SK-N-MC (cell line): ENCODE data around the gene HRNR.
"Not testable (repeated sequence)": the region's sequence is repeated elsewhere in the genome, so short reads cannot be mapped to it uniquely, and the experiment has no call there.

Source experiments
- DNase-seq: peaks from one replicate; pipeline ENCODE4 v3.0.0-alpha.2; 2011; ENCODE audit warnings: low read depth, low spot score
- H3K27ac ChIP-seq: fragments of 200-600 bp; sonication (generic); 2 replicates; pipeline ENCODE4 v1.5.1; 2016; ENCODE audit warnings: mixed run types
- H3K36me3 ChIP-seq: fragments of 200-600 bp; sonication (generic); 2 replicates; pipeline ENCODE4 v1.6.1; 2017; ENCODE audit warnings: antibody characterized with exemption, low read length, mixed read lengths; ENCODE audit not compliant: insufficient read depth
- H3K4me3 ChIP-seq: fragments of 200-600 bp; sonication (generic); 2 replicates; pipeline ENCODE4 v1.5.1; 2016
- H3K9ac ChIP-seq: fragments of 200-600 bp; sonication (generic); 2 replicates; pipeline ENCODE4 v1.8.0; 2017; ENCODE audit warnings: mixed run types, mixed read lengths; ENCODE audit not compliant: insufficient read length
- H3K9me3 ChIP-seq: fragments of 200-600 bp; sonication (generic); 2 replicates; pipeline ENCODE4 v1.6.1; 2017; ENCODE audit warnings: low read depth, mild to moderate bottlenecking, antibody characterized with exemption, low read length, moderate library complexity, mixed read lengths
- EZH2 ChIP-seq: fragments of 200-600 bp; sonication (generic); IDR thresholded peaks from one replicate; pipeline ENCODE4 v1.6.1; 2017; ENCODE audit warnings: antibody characterized with exemption
- FOXP2 ChIP-seq: optimal IDR thresholded peaks from 2 replicates; pipeline ENCODE3; 2011; ENCODE audit warnings: mild to moderate bottlenecking, moderate library complexity; ENCODE audit not compliant: insufficient read depth; ENCODE audit errors: extremely low read length, control extremely low read depth
- POLR2AphosphoS5 ChIP-seq: IDR thresholded peaks from 2 replicates; pipeline ENCODE4 v1.6.1; 2012; ENCODE audit warnings: mild to moderate bottlenecking, low read depth, low read length, borderline replicate concordance

Gene HRNR

DNA sequence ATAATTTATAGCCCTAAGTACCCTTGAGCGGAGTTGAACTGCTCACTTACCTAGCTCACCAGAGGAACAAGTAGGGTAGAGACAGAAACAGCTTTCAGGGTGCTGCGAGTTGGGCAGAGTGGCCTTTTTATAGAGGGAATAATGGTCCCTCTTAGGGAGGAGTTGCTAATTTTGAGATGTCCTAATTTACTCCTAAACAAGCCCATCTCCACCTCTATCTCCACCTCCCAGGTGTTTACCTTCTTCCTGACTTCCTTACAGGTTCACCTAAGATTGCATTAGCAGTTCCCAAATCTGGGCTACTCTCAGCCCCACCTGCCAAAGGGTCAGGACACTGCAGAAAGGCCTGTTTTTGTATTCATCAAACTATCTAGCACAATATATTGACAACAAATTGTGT is at the start of gene HRNR:
Gene HRNR (minus strand): TSS at position 101 of the 400 bp plus-strand sequence. CDS start 940 bp downstream, outside the sequence.
- Histone ChIP-seq H3K4me3 (no peak within 1 kb of the TSS), H3K27ac (no peak within 1 kb of the TSS), H3K9ac (no peak within 1 kb of the TSS), H3K9me3 (no peaks in the 10 kb centered on the region), H3K36me3 (no peaks in the 10 kb centered on the region)
- TF ChIP-seq POLR2AphosphoS5 = no peak
- no peak for TF ChIP-seq EZH2
- TF ChIP-seq FOXP2 = no peak
- no peak for DNase-seq

DNA sequence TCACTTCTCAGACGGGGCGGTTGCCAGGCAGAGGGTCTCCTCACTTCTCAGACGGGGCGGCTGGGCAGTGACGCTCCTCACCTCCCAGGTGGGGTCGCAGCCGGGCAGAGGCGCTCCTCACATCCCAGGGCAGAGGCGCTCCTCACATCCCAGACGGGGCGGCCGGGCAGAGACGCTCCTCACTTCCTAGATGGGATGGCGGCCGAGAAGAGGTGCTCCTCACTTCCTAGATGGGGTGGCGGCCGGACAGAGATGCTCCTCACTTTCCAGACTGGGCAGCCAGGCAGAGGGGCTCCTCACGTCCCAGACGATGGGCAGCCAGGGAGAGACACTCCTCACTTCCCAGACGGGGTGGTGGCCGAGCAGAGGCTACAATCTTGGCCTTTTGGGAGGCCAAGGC is 32.4 kb upstream of the HRNR start:
- H3K9me3 ChIP-seq, DNase-seq, H3K4me3 ChIP-seq, H3K27ac ChIP-seq, H3K36me3 ChIP-seq, H3K9ac ChIP-seq: not testable (repeated sequence)

DNA sequence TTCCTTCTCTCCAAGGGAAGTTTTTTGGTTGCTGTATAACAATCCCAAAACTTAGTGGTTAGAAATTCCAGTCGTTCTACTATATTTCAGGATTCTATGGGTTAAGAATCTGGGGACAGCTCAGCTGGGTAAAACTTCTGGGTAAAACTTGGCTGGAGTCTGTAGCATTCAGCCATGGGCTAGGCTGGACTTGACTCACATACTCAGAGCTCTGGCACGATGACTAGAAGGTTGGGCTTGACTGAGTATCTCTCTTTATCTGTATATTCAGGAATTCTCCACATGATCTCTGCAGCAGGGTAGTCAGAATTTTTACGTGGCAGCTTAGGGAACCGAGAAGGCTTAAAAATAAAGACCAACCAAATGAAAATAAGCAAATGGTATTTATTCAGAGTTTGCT is 28.2 kb upstream of the HRNR start:
- no peak overlapping the region for H3K4me3 ChIP-seq

DNA sequence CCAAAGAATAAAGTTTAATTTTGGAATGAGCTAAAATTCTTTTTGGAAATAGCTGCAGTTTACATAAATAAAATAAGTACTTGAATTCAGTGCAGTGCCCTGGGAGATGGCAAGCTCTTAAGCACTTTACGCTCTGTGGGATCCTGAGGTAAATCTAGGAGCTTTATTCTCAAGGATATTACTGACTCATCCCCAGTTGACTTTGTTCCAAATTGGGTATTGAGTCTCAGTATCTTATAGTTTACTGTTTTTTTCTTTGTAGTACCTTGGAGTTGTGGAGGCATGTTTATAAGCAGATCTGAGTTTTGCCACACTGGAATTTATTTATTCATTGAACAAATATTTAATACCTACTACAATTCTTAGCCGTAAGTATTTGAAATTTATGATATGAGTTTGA is 27.4 kb upstream of the HRNR start:
- Histone ChIP-seq H3K9ac (no peak overlapping the region), H3K27ac (no peak overlapping the region), H3K4me3 (no peak overlapping the region), H3K36me3 (no peaks in the 10 kb centered on the region), H3K9me3 (no peaks in the 10 kb centered on the region)
- DNase-seq = no peak
- TF ChIP-seq POLR2AphosphoS5 (no peak), FOXP2 (no peak), EZH2 (no peak)

More for the DNA sequence above, 28.2 kb upstream of the HRNR start:
- H3K9ac ChIP-seq = no peak overlapping the region
- TF ChIP-seq FOXP2 (no peak), EZH2 (no peak), POLR2AphosphoS5 (no peak)
- H3K9me3 ChIP-seq = no peaks in the 10 kb centered on the region
- DNase-seq = no peak
- no peak overlapping the region for H3K27ac ChIP-seq
- no peaks in the 10 kb centered on the region for H3K36me3 ChIP-seq

- H3K27ac ChIP-seq = no peak overlapping the region
- H3K9ac ChIP-seq = no peak overlapping the region
- no peak overlapping the region for H3K4me3 ChIP-seq
- TF ChIP-seq FOXP2 = no peak
- no peak for TF ChIP-seq POLR2AphosphoS5
- TF ChIP-seq EZH2 = no peak
- H3K9me3 ChIP-seq = no peaks in the 10 kb centered on the region
- DNase-seq = no peak
- no peaks in the 10 kb centered on the region for H3K36me3 ChIP-seq
These were observed 23.3 kb upstream of the HRNR start for GRCh38 chr1:152247316-152247715.

GRCh38 chr1:152244576-152245273 is 20.7 kb upstream of the HRNR start:
- Histone ChIP-seq H3K4me3 (no peak overlapping the region), H3K36me3 (no peaks in the 10 kb centered on the region), H3K27ac (no peak overlapping the region), H3K9me3 (no peaks in the 10 kb centered on the region), H3K9ac (no peak overlapping the region)
- TF ChIP-seq EZH2 (no peak), FOXP2 (no peak), POLR2AphosphoS5 (no peak)
- no peak for DNase-seq

- TF ChIP-seq POLR2AphosphoS5 (no peak), EZH2 (no peak), FOXP2 (no peak)
- no peak overlapping the region for H3K9ac ChIP-seq
- no peak overlapping the region for H3K4me3 ChIP-seq
- no peak overlapping the region for H3K27ac ChIP-seq
- H3K36me3 ChIP-seq = no peaks in the 10 kb centered on the region
- H3K9me3 ChIP-seq = no peaks in the 10 kb centered on the region
- no peak for DNase-seq
These were observed 13.1 kb upstream of the HRNR start for GRCh38 chr1:152237093-152237492.

GRCh38 chr1:152228831-152229230 is 4.8 kb upstream of the HRNR start:
- DNase-seq = no peak
- Histone ChIP-seq H3K27ac (no peak overlapping the region), H3K9me3 (no peaks in the 10 kb centered on the region), H3K36me3 (no peaks in the 10 kb centered on the region), H3K9ac (no peak overlapping the region), H3K4me3 (no peak overlapping the region)
- TF ChIP-seq FOXP2 = no peak
- no peak for TF ChIP-seq EZH2

- TF ChIP-seq FOXP2 (no peak), POLR2AphosphoS5 (no peak), EZH2 (no peak)
- H3K4me3 ChIP-seq = no peak overlapping the region
- no peak overlapping the region for H3K9ac ChIP-seq
- no peaks in the 10 kb centered on the region for H3K36me3 ChIP-seq
- no peak for DNase-seq
- no peaks in the 10 kb centered on the region for H3K9me3 ChIP-seq
- H3K27ac ChIP-seq = no peak overlapping the region
These were observed 3.4 kb upstream of the HRNR start for GRCh38 chr1:152227310-152227928.
